Measurements from ENCODE around the gene KHDRBS2.

DNA sequence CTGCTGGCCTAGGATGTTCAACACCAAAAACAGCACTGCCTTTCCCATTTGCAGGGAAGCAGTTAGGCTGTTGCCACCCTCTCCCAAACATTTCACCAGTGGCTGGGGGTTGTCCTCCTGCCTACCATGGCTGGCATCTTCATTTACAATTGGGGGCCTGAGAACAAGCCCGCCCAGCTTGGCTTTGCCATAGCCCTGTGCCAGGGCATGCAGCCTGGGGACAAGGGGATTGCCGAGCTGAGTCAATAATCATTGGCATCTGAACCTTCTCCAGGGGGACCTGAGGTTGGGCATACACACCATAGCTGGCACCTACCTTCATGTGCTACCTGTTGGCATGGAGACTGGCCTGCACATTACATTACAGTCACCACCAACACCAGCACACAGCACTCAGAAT, 345.1 kb downstream of the KHDRBS2 start:
- TF ChIP-seq POLR2AphosphoS5 (IDR thresholded peaks at IDR 0.05; ENCODE audit: borderline replicate concordance, low read depth, low read length) = no peak
- TF ChIP-seq EZH2 (IDR thresholded peaks at IDR 0.05) = no peak
- no peak for TF ChIP-seq FOXP2 (optimal IDR thresholded peaks at IDR 0.05; ENCODE audit: control extremely low read depth, extremely low read length, insufficient read depth)

Data from SK-N-MC (cell line).